Activated CD8-positive, alpha-beta T cell treated with anti-CD3 and anti-CD28 coated beads for 36 hours (primary cell): ENCODE measurements around the gene FOXP1. TPM values are rescaled to one million over a fixed set of nuclear protein-coding genes. Genes with fewer than 3 reads are reported as not detected.

ENCODE experiments used
- ATAC-seq: fragments of 200-7000 bp; cut with Tn5 transposase; one replicate; pipeline ENCODE4 v1.10.0; 2021; ENCODE audit warnings: mild to moderate bottlenecking, moderate library complexity
- CTCF ChIA-PET: fragments of 350-600 bp; sonication (Branson Sonifier 250); formaldehyde crosslinking; loops from one replicate; lab custom pipeline; 2021; ENCODE audit warnings: antibody characterized with exemption; lab: Charles Lee
- POLR2A ChIA-PET: fragments of 350-600 bp; sonication (Branson Sonifier 250); formaldehyde crosslinking; loops from one replicate; lab custom pipeline; 2021; ENCODE audit warnings: antibody characterized with exemption; lab: Charles Lee
- DNase-seq: peaks from one replicate; pipeline ENCODE4 v3.0.0-alpha.2; 2020
- H3K27ac Mint-ChIP-seq: one replicate; pipeline ENCODE4 v1.8.0; 2021; ENCODE audit warnings: mild to moderate bottlenecking, mixed read lengths
- H3K27me3 Mint-ChIP-seq: one replicate; pipeline ENCODE4 v1.8.0; 2021; ENCODE audit warnings: mixed read lengths
- H3K36me3 Mint-ChIP-seq: one replicate; pipeline ENCODE4 v1.8.0; 2021; ENCODE audit warnings: low read depth, mixed read lengths
- H3K4me1 Mint-ChIP-seq: one replicate; pipeline ENCODE4 v1.8.0; 2021; ENCODE audit warnings: low read depth, mixed read lengths
- H3K4me3 Mint-ChIP-seq: one replicate; pipeline ENCODE4 v1.8.0; 2021; ENCODE audit warnings: mild to moderate bottlenecking, moderate library complexity, mixed read lengths
- H3K9me3 Mint-ChIP-seq: one replicate; pipeline ENCODE4 v1.8.0; 2021; ENCODE audit warnings: mixed read lengths
- intact Hi-C: fragments of 100-400 bp; cut with micrococcal nuclease; formaldehyde crosslinking; loops from one replicate; pipeline ENCODE4 v1.10.0; 2022
- microRNA-seq: library from miRNA; unstranded; fragments of <30 nt; microRNA quantifications from one replicate; pipeline ENCODE4 v1.2.0, GENCODE V29; 2022; ENCODE audit warnings: borderline microRNAs expressed, borderline replicate concordance
- total RNA-seq, 2 experiments: library from RNA; stranded (reverse); gene quantifications; one replicate each; pipeline ENCODE4 v1.2.3, GENCODE V29; 2021
- TF ChIP-seq, protein P1 (sequence below): fragments of 200-600 bp; IDR thresholded peaks from one replicate; pipeline ENCODE4 v1.8.0; 2022; ENCODE audit warnings: antibody characterized with exemption, mild to moderate bottlenecking

Gene FOXP1
- total RNA-seq, 2 experiments from 2014 or later = 145 to 153 TPM

DNA sequence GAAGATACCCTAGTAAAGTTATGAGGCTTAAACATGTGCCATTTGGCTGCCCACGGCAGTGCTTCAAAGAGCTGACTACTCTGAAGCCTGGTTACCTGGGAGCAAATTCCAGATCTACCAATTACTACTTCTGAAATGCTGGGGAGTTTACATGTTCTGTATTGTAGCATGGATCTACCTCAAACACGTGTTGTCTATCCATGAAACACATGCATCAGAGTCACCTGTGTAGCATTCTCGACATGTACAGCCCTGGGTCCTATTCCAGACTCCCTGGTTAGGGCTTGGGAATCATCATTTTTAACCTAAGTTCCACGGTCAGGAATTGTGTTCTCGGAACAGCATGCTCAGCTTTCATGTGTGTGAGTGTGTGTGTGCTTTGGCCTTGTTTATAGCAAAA lies 671.8 kb downstream of the FOXP1 start:
- intact Hi-C loops = no loop called here
- no peaks in the 10 kb centered on the region for H3K9me3 Mint-ChIP-seq
- DNase-seq = no peak
- no peaks in the 10 kb centered on the region for H3K36me3 Mint-ChIP-seq
- no peak overlapping the region for H3K27ac Mint-ChIP-seq
- TF ChIP-seq, protein P1, sequence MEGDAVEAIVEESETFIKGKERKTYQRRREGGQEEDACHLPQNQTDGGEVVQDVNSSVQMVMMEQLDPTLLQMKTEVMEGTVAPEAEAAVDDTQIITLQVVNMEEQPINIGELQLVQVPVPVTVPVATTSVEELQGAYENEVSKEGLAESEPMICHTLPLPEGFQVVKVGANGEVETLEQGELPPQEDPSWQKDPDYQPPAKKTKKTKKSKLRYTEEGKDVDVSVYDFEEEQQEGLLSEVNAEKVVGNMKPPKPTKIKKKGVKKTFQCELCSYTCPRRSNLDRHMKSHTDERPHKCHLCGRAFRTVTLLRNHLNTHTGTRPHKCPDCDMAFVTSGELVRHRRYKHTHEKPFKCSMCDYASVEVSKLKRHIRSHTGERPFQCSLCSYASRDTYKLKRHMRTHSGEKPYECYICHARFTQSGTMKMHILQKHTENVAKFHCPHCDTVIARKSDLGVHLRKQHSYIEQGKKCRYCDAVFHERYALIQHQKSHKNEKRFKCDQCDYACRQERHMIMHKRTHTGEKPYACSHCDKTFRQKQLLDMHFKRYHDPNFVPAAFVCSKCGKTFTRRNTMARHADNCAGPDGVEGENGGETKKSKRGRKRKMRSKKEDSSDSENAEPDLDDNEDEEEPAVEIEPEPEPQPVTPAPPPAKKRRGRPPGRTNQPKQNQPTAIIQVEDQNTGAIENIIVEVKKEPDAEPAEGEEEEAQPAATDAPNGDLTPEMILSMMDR = no peak
- POLR2A ChIA-PET = no interaction called here
- no peak overlapping the region for H3K4me3 Mint-ChIP-seq
- no peaks in the 10 kb centered on the region for H3K4me1 Mint-ChIP-seq
- peaks cover 6% of the 10 kb centered on the region for H3K27me3 Mint-ChIP-seq
- CTCF ChIA-PET = no interaction called here
- ATAC-seq = no peak

DNA sequence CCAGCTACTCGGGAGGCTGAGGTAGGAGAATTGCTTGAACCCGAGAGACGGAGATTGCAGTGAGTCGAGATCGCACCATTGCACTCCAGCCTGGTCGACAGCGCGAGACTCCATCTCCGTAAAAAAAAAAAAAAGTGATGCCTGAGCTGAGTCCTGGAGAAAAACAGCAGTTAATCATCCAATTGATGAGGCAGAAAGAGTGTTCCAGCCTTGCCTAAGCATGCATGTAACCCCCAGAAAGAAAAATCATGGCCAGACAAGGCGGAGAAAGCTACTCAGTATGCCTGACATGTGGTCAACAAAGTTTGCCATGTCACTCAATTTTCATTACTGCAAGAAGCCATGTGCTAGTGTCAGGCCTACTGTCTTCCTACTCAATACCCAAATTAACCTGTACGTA lies 678.0 kb downstream of the FOXP1 start:
- ATAC-seq (no peak), DNase-seq (no peak)
- H3K27me3 Mint-ChIP-seq = peaks cover 8% of the 10 kb centered on the region
- H3K4me1 Mint-ChIP-seq = no peaks in the 10 kb centered on the region
- no peaks in the 10 kb centered on the region for H3K36me3 Mint-ChIP-seq
- CTCF ChIA-PET = no interaction called here
- intact Hi-C loops = no loop called here
- H3K27ac Mint-ChIP-seq = no peak overlapping the region
- POLR2A ChIA-PET = interaction anchor here (0.6 kb wide), 1 partner anchor 246 kb away, joined by 3 read pairs; no protein-coding TSS in a partner anchor
- TF ChIP-seq, protein P1 = no peak
- H3K4me3 Mint-ChIP-seq = no peak overlapping the region
- no peaks in the 10 kb centered on the region for H3K9me3 Mint-ChIP-seq

Small RNA genes lying within 50 kb of the gene (microRNA-seq; reads per million reads assigned to microRNA genes)
- 3.9 reads per million, percentile 13 among the genes with 10 or more reads in this experiment for gene MIR1284

Other genes with a start within 250 kb of the FOXP1 start
- gene EIF4E3, start 141.7 kb upstream of the FOXP1 start, total RNA-seq = 10 to 100 TPM; 29.3 to 30.4 TPM
- gene GPR27, start 170.1 kb upstream of the FOXP1 start, total RNA-seq = under 1 TPM; 0.40 to 0.47 TPM
- gene PROK2, start 201.4 kb upstream of the FOXP1 start, total RNA-seq = under 1 TPM; 0.27 to 0.34 TPM